Testis (tissue), 3 donors: ENCODE measurements around the gene HS2ST1. TPM values are rescaled to one million over a fixed set of nuclear protein-coding genes. Genes with fewer than 3 reads are reported as not detected.
"Not testable (repeated sequence)": the region's sequence is repeated elsewhere in the genome, so short reads cannot be mapped to it uniquely, and the experiment has no call there.

Experiments used
- DNase-seq: peaks from one replicate; pipeline ENCODE4 v3.0.0-alpha.2; 2019
- H3K27ac ChIP-seq, 2 donors: fragments of 200-600 bp; sonication (generic); one replicate each; pipeline ENCODE4 v1.5.1; 2019
- H3K27me3 ChIP-seq: fragments of 200-600 bp; sonication (generic); one replicate; pipeline ENCODE4 v1.5.1; 2019
- H3K36me3 ChIP-seq: fragments of 200-600 bp; sonication (generic); one replicate; pipeline ENCODE4 v1.5.1; 2017; ENCODE audit warnings: low read depth; ENCODE audit errors: missing control alignments
- H3K4me1 ChIP-seq: fragments of 200-600 bp; sonication (generic); one replicate; pipeline ENCODE4 v1.5.1; 2019
- H3K4me3 ChIP-seq, 2 donors: fragments of 200-600 bp; sonication (generic); one replicate each; pipeline ENCODE4 v1.5.1; 2017 to 2019
- H3K9me3 ChIP-seq: fragments of 200-600 bp; sonication (generic); one replicate; pipeline ENCODE4 v1.5.1; 2017
- CTCF ChIP-seq, 3 experiments: fragments of 450-650 bp in 2 of 3; fragments of 200-600 bp in 1 of 3; sonication (generic) in 1 of 3; IDR thresholded peaks; one replicate each; pipeline ENCODE4 v1.5.1; 2016 to 2019; ENCODE audit warnings: antibody characterized with exemption in 3 of 3, mild to moderate bottlenecking in 2 of 3, moderate library complexity in 1 of 3
- POLR2A ChIP-seq: fragments of 450-650 bp; IDR thresholded peaks from one replicate; pipeline ENCODE4 v1.6.1; 2017; ENCODE audit warnings: antibody characterized with exemption, mild to moderate bottlenecking, moderate library complexity
- WGBS, 2 donors: methylation state at CpG; one replicate each; pipeline ENCODE4 v1.1.5; 2018; 5-methylcytosine and 5-hydroxymethylcytosine counted together
- intact Hi-C: fragments of 100-400 bp; cut with DNase I; formaldehyde crosslinking; loops from one replicate; pipeline ENCODE4 v1.15.1; 2023; ENCODE audit warnings: low total_unique reads
- polyA plus RNA-seq: library from polyadenylated mRNA; stranded (reverse); fragments of 350-450 nt; fragmentation: Illumina TruSeq; extraction: RNeasy Lipid Tissue Mini Kit (QIAGEN cat#74804); gene quantifications from one replicate; pipeline ENCODE4 v1.2.3, GENCODE V29; 2014; ENCODE audit warnings: low read depth, low replicate concordance; ENCODE audit not compliant: insufficient read depth
- total RNA-seq, 2 donors: library from RNA; depleted of rRNA; stranded (reverse); fragments of >200 nt; gene quantifications; one replicate each; pipeline ENCODE4 v1.2.3, GENCODE V29; 2016

HS2ST1 gene
- total and polyA plus RNA-seq, 3 donors from 2014 or later: 12.8 to 22.4 (median 21.1) TPM

DNA sequence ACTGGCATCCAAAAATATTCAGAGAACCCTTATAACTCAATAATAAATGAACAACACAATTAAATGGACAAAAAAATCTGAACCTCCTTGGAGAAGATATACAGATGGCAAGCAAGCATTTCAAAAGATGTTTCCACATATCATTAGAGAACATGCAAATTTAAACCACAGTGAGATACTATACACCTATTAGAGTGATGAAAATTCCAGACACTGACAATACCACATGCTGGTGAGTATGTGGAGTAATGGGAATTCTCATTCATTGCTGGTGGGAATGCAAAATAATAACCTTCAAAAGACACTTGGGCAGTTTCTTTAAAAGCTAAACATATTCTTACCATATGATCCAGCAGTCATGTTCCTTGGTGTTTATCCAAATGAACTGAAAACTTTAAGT is 46.1 kb downstream of the HS2ST1 start:
- no peaks in the 10 kb centered on the region for H3K36me3 ChIP-seq
- H3K4me3 ChIP-seq: no peak overlapping the region
- no peaks in the 10 kb centered on the region for H3K27me3 ChIP-seq
- H3K4me1 ChIP-seq: no peaks in the 10 kb centered on the region
- DNase-seq: no peak
- intact Hi-C loops: loop anchor here (10.0 kb wide), 1 partner anchor 126 kb away; no protein-coding TSS in a partner anchor
- no peak for TF ChIP-seq CTCF (IDR thresholded peaks at IDR 0.05)
- TF ChIP-seq POLR2A: no peak
- H3K9me3 ChIP-seq: no peaks in the 10 kb centered on the region
- H3K27ac ChIP-seq: no peak overlapping the region

- not testable (repeated sequence) for DNase-seq
These were observed 49.4 kb downstream of the HS2ST1 start for GRCh38 chr1:86963841-86964240.

DNA sequence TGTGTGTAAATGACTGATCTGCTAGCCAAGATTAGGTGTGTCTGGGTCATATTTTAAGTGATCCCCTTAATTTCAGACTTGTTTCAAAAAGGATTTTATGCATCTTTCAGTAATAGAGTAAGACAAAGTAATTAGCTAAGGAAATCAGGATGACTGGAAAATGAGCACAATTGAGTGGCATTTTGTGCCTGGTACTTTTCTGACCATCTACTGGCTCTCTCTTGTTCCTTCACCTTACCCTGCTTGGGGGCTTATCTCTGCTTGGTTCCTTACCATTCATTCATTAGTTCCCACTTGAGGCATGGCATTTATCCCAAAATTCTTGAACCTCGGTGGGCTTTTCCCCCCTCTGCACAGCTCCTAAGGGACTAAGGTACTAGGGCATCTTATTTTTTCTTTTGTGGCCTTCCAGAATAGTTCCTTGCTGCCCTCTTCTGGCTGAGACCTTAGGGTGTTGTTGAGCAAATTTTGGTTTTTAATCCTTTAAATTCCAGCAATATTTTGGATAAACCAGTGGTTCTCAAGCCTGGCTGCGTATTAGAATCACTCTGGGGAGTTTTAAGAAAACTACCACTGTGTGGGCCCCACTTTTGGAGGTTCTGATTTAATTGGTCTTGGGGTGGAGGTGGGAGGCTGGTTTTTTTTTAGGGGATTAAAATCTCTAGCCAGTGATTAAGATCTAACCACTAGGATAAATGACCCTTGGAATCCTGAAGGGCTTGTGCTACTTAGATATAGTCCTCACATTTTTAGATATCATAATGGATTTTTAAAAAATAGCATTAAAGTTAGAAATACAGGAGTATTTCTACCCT is 50.8 kb downstream of the HS2ST1 start:
- no peak for DNase-seq
- TF ChIP-seq POLR2A (no peak), CTCF (IDR thresholded peaks at IDR 0.05) (peak; percentile 10 to 42 (median 35))
- Histone ChIP-seq H3K9me3 (no peaks in the 10 kb centered on the region), H3K36me3 (no peaks in the 10 kb centered on the region), H3K4me3 (no peak overlapping the region), H3K27ac (no peak overlapping the region), H3K4me1 (no peaks in the 10 kb centered on the region), H3K27me3 (no peaks in the 10 kb centered on the region)
- intact Hi-C loops: loop anchor here (10.0 kb wide), 1 partner anchor 130 kb away; no protein-coding TSS in a partner anchor
- 42 to 46% methylated on average over 2 of the region's 2 CpGs for WGBS, 2 donors

More at GRCh38 chr1:86963841-86964240, 49.4 kb downstream of the HS2ST1 start:
- 87 to 99% methylated on average over 9 to 15 of the region's 36 CpGs for WGBS, 2 donors
- not testable (repeated sequence) for H3K9me3 ChIP-seq, H3K36me3 ChIP-seq, H3K27ac ChIP-seq, H3K4me3 ChIP-seq, H3K27me3 ChIP-seq, H3K4me1 ChIP-seq
- intact Hi-C loops: loop anchor here (10.0 kb wide), 1 partner anchor 129 kb away; no protein-coding TSS in a partner anchor

- no peak for DNase-seq
- TF ChIP-seq CTCF (IDR thresholded peaks at IDR 0.05) (no peak), POLR2A (no peak)
- intact Hi-C loops: loop anchor here (10.0 kb wide), 1 partner anchor 131 kb away; no protein-coding TSS in a partner anchor
- no peaks in the 10 kb centered on the region for H3K4me1 ChIP-seq
- H3K36me3 ChIP-seq: no peaks in the 10 kb centered on the region
- H3K27me3 ChIP-seq: no peaks in the 10 kb centered on the region
- no peaks in the 10 kb centered on the region for H3K9me3 ChIP-seq
- 88 to 92% methylated on average over 1 of the region's 1 CpG for WGBS, 2 donors
- H3K27ac ChIP-seq: no peak overlapping the region
- no peak overlapping the region for H3K4me3 ChIP-seq
These were observed 51.4 kb downstream of the HS2ST1 start for GRCh38 chr1:86965827-86966182.

DNA sequence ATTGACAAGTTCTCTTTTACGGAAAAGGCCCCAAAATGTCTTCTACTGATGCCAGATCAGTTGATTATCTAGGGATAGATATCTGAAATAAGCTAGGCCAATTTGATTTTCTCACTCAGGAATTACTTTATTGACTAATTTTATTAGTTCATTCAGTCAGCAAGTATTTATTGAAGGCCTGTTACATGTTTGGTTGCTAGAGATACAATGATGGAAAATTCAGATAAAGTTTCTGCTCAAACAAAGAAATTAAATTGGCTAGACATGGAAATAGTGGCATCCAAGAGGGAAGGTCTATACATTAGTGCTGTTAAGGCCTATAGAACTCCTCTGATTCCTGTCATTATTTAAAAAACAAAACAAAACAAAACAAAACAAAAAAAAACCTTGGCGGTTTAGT is 56.5 kb downstream of the HS2ST1 start:
- H3K4me1 ChIP-seq: no peaks in the 10 kb centered on the region
- H3K4me3 ChIP-seq: no peak overlapping the region
- no peaks in the 10 kb centered on the region for H3K9me3 ChIP-seq
- intact Hi-C loops: no loop called here
- H3K27ac ChIP-seq: no peak overlapping the region
- H3K27me3 ChIP-seq: no peaks in the 10 kb centered on the region
- TF ChIP-seq CTCF (IDR thresholded peaks at IDR 0.05) (no peak), POLR2A (no peak)
- WGBS, 2 donors: 51 to 95% methylated on average over 2 of the region's 2 CpGs
- DNase-seq: no peak
- no peaks in the 10 kb centered on the region for H3K36me3 ChIP-seq
